Superior temporal gyrus (tissue), 1 donor: ENCODE results near the gene TAS2R39.

Experiments used
- DNase-seq: peaks from one replicate; pipeline ENCODE4 v3.0.0-alpha.2; 2016; ENCODE audit errors: extremely low spot score

TAS2R39 gene

GRCh38 chr7:143216151-143216550, 32.9 kb downstream of the TAS2R39 start:
- peak; percentile 75 for DNase-seq

DNA sequence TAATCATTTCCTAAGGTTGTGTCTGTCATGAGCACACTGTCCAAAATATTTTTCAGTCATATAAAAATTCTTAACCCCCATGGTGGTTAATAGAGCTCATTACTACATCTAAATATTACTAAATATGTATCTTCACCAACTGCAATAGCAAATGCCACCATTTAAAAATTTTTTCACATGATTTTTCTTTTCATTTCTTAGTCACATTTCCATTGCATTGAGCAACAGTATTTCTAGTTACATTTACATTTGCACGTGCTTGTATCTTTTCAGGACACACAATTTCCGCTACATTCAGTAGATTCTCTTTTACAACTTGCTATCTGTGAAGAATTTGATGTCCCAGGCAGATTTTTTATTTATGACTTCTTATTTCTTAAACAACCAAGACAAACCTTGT, 33.5 kb downstream of the TAS2R39 start:
- DNase-seq: no peak

GRCh38 chr7:143217806-143218205, 34.6 kb downstream of the TAS2R39 start:
- no peak for DNase-seq

- DNase-seq: no peak
Observed at GRCh38 chr7:143221286-143221685, 38.1 kb downstream of the TAS2R39 start.

DNA sequence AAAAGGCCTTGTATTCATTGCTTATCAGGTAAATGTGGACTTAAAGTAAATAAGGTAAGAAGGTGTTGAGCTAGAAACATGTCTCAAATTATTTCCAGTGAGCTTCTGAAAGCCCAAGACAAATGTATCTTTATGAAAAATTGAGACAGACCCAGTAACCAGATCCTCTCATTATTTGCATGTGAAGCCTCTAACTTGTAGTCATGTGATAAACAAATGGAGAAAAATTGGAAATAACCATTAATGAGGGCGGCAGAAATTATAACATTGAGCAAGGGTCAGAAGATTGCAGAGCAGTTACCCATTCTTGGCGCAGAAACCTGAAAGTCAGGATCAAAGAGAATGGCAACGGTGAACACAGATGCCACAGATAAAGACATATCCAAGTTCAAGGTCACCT, 38.5 kb downstream of the TAS2R39 start, which contains the start of gene TAS2R40:
Gene TAS2R40, plus strand, starts transcription at position 301 of the 400 bp plus-strand sequence. Its CDS starts 42 bp downstream, at position 343.
- DNase-seq: no peak

- DNase-seq: no peak
Observed at GRCh38 chr7:143222782-143223181, 39.6 kb downstream of the TAS2R39 start.

GRCh38 chr7:143223784-143224183, 40.6 kb downstream of the TAS2R39 start:
- no peak for DNase-seq

- no peak for DNase-seq
Observed at GRCh38 chr7:143225047-143225446, 41.8 kb downstream of the TAS2R39 start.

- no peak for DNase-seq
Observed at GRCh38 chr7:143227806-143228205, 44.6 kb downstream of the TAS2R39 start.

DNA sequence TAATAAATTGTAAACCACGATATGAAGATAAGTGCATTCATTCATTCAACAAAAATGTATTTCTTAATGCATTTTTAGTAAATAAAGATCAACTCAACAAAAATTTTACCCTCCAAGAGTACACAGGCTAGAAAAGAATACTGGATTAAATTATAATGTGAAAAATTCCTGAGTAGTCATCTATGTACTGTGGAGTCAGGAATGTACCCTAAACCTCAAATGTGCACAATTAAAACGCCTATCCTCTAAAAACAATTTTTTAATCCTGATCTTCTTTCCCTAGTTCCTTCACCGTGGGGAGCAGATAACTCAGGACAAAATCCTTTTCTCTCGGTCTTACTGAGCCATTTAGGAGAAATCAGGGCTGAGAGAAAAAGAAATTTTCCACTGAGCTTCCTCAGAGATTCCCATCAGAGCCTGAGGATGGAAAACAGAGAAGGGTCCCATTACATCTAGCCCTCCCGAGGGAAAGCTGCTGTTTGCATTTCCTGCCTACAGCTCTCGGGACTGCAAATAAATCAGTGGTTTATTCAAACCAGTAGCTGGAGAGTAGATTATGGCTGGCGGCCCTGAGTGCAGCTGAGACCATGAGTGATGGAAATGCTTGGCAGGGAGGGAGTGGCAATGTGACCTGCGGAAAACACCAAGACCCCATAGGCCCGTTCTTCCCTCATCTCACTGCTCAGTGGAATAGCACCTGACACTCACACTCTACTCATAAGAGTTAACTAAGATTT, 46.0 kb downstream of the TAS2R39 start:
- DNase-seq: no peak

DNA sequence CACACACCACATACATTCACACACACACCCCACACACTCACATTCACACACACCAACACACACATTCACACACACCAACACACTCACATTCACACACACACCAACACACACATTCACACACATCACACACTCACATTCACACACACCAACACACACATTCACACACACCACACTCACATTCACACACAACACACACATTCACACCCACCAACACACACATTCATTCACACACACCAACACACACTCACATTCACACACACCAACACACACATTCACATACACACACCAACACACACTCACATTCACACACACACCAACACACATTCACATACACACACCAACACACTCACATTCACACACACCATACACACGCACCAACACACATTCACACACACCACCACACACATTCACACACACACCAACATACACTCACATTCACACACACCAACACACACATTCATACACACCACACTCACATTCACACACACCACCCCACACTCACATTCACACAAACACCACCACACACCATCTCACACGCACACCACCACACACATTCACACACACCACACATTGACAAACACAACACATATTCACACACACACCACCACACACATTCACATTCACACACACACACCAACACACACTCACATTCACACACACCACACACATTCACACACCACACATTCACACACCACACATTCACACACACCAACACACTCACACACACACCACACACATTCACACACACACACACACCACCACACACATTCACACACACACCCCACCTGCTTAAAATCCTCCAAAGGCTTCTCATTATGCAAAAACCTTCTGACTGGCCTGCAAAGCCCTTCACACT, 47.6 kb downstream of the TAS2R39 start:
- DNase-seq: no peak
